ENCODE measurements around the gene FOCAD.

The FOCAD gene

DNA sequence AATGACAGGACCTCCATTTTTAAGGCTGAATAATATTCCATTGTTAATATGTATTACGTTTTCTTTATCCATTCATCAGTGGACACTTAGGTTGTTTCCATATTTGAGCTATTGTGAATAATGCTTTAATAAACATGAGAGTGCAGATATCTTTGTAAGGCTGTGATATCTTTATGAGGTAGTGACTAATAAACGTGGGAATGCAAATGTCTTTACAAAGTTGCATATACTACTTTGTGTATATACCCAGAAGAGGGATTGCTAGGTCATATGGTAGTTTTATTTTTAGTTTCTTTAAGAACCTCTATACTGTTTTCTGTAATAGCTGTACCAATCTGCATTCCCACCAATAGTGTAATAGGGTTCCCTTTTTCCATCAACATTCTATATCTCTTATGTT is 148.7 kb downstream of the FOCAD start:
- no peak overlapping the region for H3K9ac ChIP-seq (ENCODE audit: low read length)
- no peaks in the 10 kb centered on the region for H3K4me1 ChIP-seq (ENCODE audit: control insufficient read depth, insufficient read depth, low read length)
- H3K27me3 ChIP-seq (ENCODE audit: control insufficient read depth, insufficient read depth, low read length) = no peaks in the 10 kb centered on the region
- no peak overlapping the region for H3K4me3 ChIP-seq (ENCODE audit: low read length)
- H3K9me3 ChIP-seq (ENCODE audit: control insufficient read depth, low read length) = no peaks in the 10 kb centered on the region
- H3K36me3 ChIP-seq (ENCODE audit: control insufficient read depth, insufficient read depth, low read length) = no peaks in the 10 kb centered on the region

GRCh38 chr9:20835377-20836286 is 151.6 kb downstream of the FOCAD start:
- no peaks in the 10 kb centered on the region for H3K27me3 ChIP-seq (ENCODE audit: control insufficient read depth, insufficient read depth, low read length)
- H3K4me3 ChIP-seq (ENCODE audit: low read length) = no peak overlapping the region
- H3K9me3 ChIP-seq (ENCODE audit: control insufficient read depth, low read length) = no peaks in the 10 kb centered on the region
- no peaks in the 10 kb centered on the region for H3K36me3 ChIP-seq (ENCODE audit: control insufficient read depth, insufficient read depth, low read length)
- H3K9ac ChIP-seq (ENCODE audit: low read length) = no peak overlapping the region
- no peaks in the 10 kb centered on the region for H3K4me1 ChIP-seq (ENCODE audit: control insufficient read depth, insufficient read depth, low read length)

DNA sequence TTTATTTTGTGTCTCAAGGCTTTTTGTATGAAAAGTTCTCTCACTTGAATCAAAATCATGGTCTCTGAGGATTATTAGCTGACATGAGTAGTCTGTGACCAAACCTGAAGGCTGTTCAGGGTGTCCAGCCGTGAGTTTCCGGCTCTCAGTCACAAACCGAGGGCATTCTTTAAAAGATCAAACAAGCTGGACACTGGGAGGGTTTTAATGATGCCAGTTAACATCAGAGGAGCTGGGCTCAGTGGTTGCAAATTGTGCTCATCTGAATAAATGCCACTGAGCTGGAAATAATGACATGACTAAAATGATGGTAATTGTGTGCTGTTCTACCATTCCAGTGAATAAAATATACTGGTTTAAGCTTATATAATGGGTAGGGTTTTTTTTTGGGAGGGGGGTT is 153.1 kb downstream of the FOCAD start:
- no peaks in the 10 kb centered on the region for H3K27me3 ChIP-seq (ENCODE audit: control insufficient read depth, insufficient read depth, low read length)
- no peaks in the 10 kb centered on the region for H3K4me1 ChIP-seq (ENCODE audit: control insufficient read depth, insufficient read depth, low read length)
- no peaks in the 10 kb centered on the region for H3K9me3 ChIP-seq (ENCODE audit: control insufficient read depth, low read length)
- no peaks in the 10 kb centered on the region for H3K36me3 ChIP-seq (ENCODE audit: control insufficient read depth, insufficient read depth, low read length)
- H3K4me3 ChIP-seq (ENCODE audit: low read length) = no peak overlapping the region
- no peak overlapping the region for H3K9ac ChIP-seq (ENCODE audit: low read length)

- Histone ChIP-seq H3K27me3 (ENCODE audit: control insufficient read depth, insufficient read depth, low read length) (no peaks in the 10 kb centered on the region), H3K4me1 (ENCODE audit: control insufficient read depth, insufficient read depth, low read length) (no peaks in the 10 kb centered on the region), H3K36me3 (ENCODE audit: control insufficient read depth, insufficient read depth, low read length) (no peaks in the 10 kb centered on the region)
These were observed 154.2 kb downstream of the FOCAD start for GRCh38 chr9:20838218-20838617.

DNA sequence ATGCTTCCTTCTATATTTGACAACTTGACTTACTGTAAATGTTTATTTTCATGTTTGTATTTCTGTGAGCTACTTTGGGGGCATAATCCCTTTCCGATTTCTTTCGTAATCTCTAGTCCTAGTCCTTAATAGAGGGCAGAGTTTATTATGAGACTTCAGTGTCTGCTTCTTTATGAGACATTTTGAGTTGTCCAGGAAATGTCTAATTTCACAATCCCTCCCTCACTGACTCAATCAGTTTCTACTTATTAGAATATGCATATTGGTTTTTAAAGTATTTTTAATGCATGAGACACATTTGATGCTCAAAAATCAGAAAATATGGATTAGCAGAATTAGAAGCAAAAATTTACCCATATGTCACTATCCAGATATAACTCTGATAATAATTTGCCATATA is 160.9 kb downstream of the FOCAD start:
- H3K9ac ChIP-seq (ENCODE audit: low read length) = no peak overlapping the region
- no peak overlapping the region for H3K4me3 ChIP-seq (ENCODE audit: low read length)
- no peaks in the 10 kb centered on the region for H3K27me3 ChIP-seq (ENCODE audit: control insufficient read depth, insufficient read depth, low read length)

More at GRCh38 chr9:20838218-20838617, 154.2 kb downstream of the FOCAD start:
- Histone ChIP-seq H3K4me3 (ENCODE audit: low read length) (no peak overlapping the region), H3K9ac (ENCODE audit: low read length) (no peak overlapping the region), H3K9me3 (ENCODE audit: control insufficient read depth, low read length) (no peaks in the 10 kb centered on the region)

GRCh38 chr9:20848490-20848889 is 164.4 kb downstream of the FOCAD start:
- no peaks in the 10 kb centered on the region for H3K9me3 ChIP-seq (ENCODE audit: control insufficient read depth, low read length)
- no peak overlapping the region for H3K4me3 ChIP-seq (ENCODE audit: low read length)
- no peaks in the 10 kb centered on the region for H3K4me1 ChIP-seq (ENCODE audit: control insufficient read depth, insufficient read depth, low read length)
- no peak overlapping the region for H3K9ac ChIP-seq (ENCODE audit: low read length)
- H3K36me3 ChIP-seq (ENCODE audit: control insufficient read depth, insufficient read depth, low read length) = no peaks in the 10 kb centered on the region
- H3K27me3 ChIP-seq (ENCODE audit: control insufficient read depth, insufficient read depth, low read length) = no peaks in the 10 kb centered on the region

More for the DNA sequence above, 160.9 kb downstream of the FOCAD start:
- Histone ChIP-seq H3K4me1 (ENCODE audit: control insufficient read depth, insufficient read depth, low read length) (no peaks in the 10 kb centered on the region), H3K36me3 (ENCODE audit: control insufficient read depth, insufficient read depth, low read length) (no peaks in the 10 kb centered on the region), H3K9me3 (ENCODE audit: control insufficient read depth, low read length) (no peaks in the 10 kb centered on the region)

DNA sequence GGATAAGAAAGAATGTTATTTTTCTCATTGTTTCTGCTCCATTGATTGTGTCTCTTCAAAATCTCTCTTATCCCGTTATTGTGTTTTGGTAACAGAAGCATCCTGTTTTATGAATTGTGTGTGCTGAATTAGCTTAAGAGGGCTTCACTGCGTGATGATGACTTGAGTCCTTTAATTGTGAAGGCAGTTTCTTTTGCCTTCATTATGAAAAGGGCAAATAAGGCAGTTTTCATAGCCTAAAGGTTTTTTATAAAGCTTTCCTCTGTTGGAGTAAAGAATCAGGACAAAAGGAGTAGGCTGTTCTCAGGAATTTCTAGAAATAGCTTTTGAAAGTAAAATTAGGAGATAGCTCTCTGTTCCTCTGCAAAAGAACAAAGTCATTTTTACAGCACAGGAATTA is 169.8 kb downstream of the FOCAD start:
- Histone ChIP-seq H3K4me1 (ENCODE audit: control insufficient read depth, insufficient read depth, low read length) (no peaks in the 10 kb centered on the region), H3K27me3 (ENCODE audit: control insufficient read depth, insufficient read depth, low read length) (no peaks in the 10 kb centered on the region), H3K9ac (ENCODE audit: low read length) (no peak overlapping the region), H3K4me3 (ENCODE audit: low read length) (no peak overlapping the region), H3K36me3 (ENCODE audit: control insufficient read depth, insufficient read depth, low read length) (no peaks in the 10 kb centered on the region), H3K9me3 (ENCODE audit: control insufficient read depth, low read length) (no peaks in the 10 kb centered on the region)

GRCh38 chr9:20854444-20854843 is 170.4 kb downstream of the FOCAD start:
- no peaks in the 10 kb centered on the region for H3K4me1 ChIP-seq (ENCODE audit: control insufficient read depth, insufficient read depth, low read length)
- no peak overlapping the region for H3K4me3 ChIP-seq (ENCODE audit: low read length)
- H3K27me3 ChIP-seq (ENCODE audit: control insufficient read depth, insufficient read depth, low read length) = no peaks in the 10 kb centered on the region
- no peaks in the 10 kb centered on the region for H3K36me3 ChIP-seq (ENCODE audit: control insufficient read depth, insufficient read depth, low read length)
- H3K9me3 ChIP-seq (ENCODE audit: control insufficient read depth, low read length) = no peaks in the 10 kb centered on the region
- no peak overlapping the region for H3K9ac ChIP-seq (ENCODE audit: low read length)

DNA sequence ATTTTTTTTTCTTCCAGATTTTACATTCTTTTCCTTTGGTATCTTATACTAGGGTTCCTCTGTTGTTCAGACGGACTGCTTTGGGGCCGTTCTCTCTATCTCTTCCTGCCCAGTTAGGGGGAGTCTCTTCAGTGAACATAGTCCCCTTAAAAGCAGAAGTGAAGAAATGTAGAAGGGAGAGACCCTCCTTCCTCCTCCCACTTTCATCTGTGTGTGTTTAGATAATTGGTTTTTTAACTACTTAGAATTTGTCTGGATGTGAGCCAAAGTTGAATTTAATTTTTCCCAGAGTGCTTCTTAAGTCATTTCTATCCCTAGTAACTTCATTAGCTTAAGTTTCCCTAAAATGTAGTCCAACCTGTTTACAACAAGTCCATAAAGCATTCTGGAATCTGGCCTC is 179.9 kb downstream of the FOCAD start:
- Histone ChIP-seq H3K36me3 (ENCODE audit: control insufficient read depth, insufficient read depth, low read length) (no peaks in the 10 kb centered on the region), H3K4me3 (ENCODE audit: low read length) (no peak overlapping the region), H3K9ac (ENCODE audit: low read length) (no peak overlapping the region), H3K4me1 (ENCODE audit: control insufficient read depth, insufficient read depth, low read length) (no peaks in the 10 kb centered on the region), H3K27me3 (ENCODE audit: control insufficient read depth, insufficient read depth, low read length) (no peaks in the 10 kb centered on the region), H3K9me3 (ENCODE audit: control insufficient read depth, low read length) (no peaks in the 10 kb centered on the region)

DNA sequence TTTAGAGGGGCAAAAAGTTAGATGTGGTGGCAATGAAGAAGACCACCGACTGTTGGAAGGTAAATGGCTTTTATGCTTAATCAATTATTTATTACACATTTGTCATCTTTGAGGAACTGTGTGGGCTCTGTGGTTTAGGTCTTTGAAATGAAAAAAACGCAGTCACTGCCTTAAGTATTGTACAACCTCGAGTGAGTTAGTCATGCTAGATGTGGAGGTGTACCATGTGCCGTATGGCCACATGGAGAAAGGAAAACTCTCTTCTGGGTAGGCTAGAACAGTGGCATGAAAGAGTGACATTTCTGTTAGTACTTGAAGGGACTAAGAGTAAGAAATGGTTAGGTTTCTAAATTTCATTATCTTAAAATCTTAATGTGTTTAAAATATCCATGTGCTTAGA is 181.3 kb downstream of the FOCAD start:
- H3K4me3 ChIP-seq (ENCODE audit: low read length) = no peak overlapping the region
- H3K9me3 ChIP-seq (ENCODE audit: control insufficient read depth, low read length) = no peaks in the 10 kb centered on the region
- H3K9ac ChIP-seq (ENCODE audit: low read length) = no peak overlapping the region
- H3K27me3 ChIP-seq (ENCODE audit: control insufficient read depth, insufficient read depth, low read length) = no peaks in the 10 kb centered on the region
- H3K36me3 ChIP-seq (ENCODE audit: control insufficient read depth, insufficient read depth, low read length) = no peaks in the 10 kb centered on the region
- no peaks in the 10 kb centered on the region for H3K4me1 ChIP-seq (ENCODE audit: control insufficient read depth, insufficient read depth, low read length)

DNA sequence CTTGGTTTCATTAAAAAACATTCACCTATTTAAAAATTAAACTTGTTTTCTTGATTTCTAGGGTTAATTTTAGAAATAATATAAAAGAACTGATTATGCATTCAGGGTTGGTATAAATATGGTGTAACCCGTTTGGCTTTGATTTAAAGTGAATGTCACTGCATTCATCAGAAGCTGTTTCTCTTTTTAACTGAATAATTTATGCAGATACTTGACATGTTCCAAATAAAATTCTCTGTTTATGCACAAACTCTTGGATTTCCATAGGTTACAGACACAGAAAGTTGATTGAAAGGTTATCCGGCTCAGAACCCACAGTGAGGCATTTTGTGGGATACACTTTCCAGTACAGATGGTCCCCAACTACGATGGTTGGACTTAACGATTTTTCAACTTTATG is 186.1 kb downstream of the FOCAD start:
- no peak overlapping the region for H3K4me3 ChIP-seq (ENCODE audit: low read length)
- no peaks in the 10 kb centered on the region for H3K27me3 ChIP-seq (ENCODE audit: control insufficient read depth, insufficient read depth, low read length)
- H3K9ac ChIP-seq (ENCODE audit: low read length) = no peak overlapping the region
- H3K9me3 ChIP-seq (ENCODE audit: control insufficient read depth, low read length) = no peaks in the 10 kb centered on the region
- H3K36me3 ChIP-seq (ENCODE audit: control insufficient read depth, insufficient read depth, low read length) = no peaks in the 10 kb centered on the region
- H3K4me1 ChIP-seq (ENCODE audit: control insufficient read depth, insufficient read depth, low read length) = no peaks in the 10 kb centered on the region

DNA sequence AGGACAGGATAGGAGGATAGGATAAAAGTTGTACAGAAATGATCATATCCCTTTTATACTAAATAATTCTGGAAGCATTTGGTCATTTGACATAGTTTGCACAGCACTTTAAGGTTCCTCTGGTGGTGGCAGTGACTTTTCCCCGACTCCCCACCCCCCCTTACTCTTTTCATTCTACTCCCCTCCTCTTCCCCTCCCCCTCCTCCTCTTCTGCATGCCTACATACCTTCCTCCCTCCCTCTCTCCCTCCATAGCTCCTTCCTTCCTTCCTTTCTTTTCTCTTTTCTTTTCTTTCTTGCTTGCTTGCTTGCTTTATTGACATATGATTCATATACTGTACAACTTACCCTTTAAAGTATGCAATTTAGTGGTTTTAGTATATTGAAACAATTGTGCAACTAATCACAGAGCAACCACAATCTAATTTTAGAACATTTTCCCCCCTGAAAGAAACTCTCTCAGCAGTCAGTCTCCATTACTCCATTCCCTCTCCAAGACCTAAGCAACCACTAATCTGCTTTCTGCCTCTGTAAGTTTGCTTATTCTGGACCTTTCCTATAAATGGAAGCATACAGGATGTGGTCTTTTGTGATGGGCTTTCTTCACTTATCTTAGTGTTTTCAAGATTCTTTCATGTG is 188.4 kb downstream of the FOCAD start:
- no peaks in the 10 kb centered on the region for H3K27me3 ChIP-seq (ENCODE audit: control insufficient read depth, insufficient read depth, low read length)
- no peak overlapping the region for H3K4me3 ChIP-seq (ENCODE audit: low read length)
- no peaks in the 10 kb centered on the region for H3K9me3 ChIP-seq (ENCODE audit: control insufficient read depth, low read length)
- H3K9ac ChIP-seq (ENCODE audit: low read length) = no peak overlapping the region
- H3K4me1 ChIP-seq (ENCODE audit: control insufficient read depth, insufficient read depth, low read length) = no peaks in the 10 kb centered on the region
- H3K36me3 ChIP-seq (ENCODE audit: control insufficient read depth, insufficient read depth, low read length) = no peaks in the 10 kb centered on the region

Measured in mucosa of stomach (tissue), 1 donor.